Activated CD4-positive, alpha-beta memory T cell treated with anti-CD3 and anti-CD28 coated beads for 36 hours (primary cell): ENCODE measurements around the gene C1orf53. TPM values are rescaled to one million over a fixed set of nuclear protein-coding genes. Genes with fewer than 3 reads are reported as not detected.
"Not testable (repeated sequence)": the region's sequence is repeated elsewhere in the genome, so short reads cannot be mapped to it uniquely, and the experiment has no call there.

Experiments used
- CTCF ChIA-PET: fragments of 350-600 bp; sonication (Branson Sonifier 250); formaldehyde crosslinking; loops from one replicate; lab custom pipeline; 2021; ENCODE audit warnings: antibody characterized with exemption, inconsistent platforms; lab: Charles Lee
- POLR2A ChIA-PET: fragments of 350-600 bp; sonication (Branson Sonifier 250); formaldehyde crosslinking; loops from one replicate; lab custom pipeline; 2021; ENCODE audit warnings: antibody characterized with exemption; lab: Charles Lee
- DNase-seq: peaks from one replicate; pipeline ENCODE4 v3.0.0-alpha.2; 2020
- H3K27ac Mint-ChIP-seq: one replicate; pipeline ENCODE4 v1.8.0; 2021; ENCODE audit warnings: mixed read lengths
- H3K27me3 Mint-ChIP-seq: one replicate; pipeline ENCODE4 v1.8.0; 2021; ENCODE audit warnings: mixed read lengths
- H3K36me3 Mint-ChIP-seq: one replicate; pipeline ENCODE4 v1.8.0; 2021; ENCODE audit warnings: mixed read lengths
- H3K4me1 Mint-ChIP-seq: one replicate; pipeline ENCODE4 v1.8.0; 2021; ENCODE audit warnings: low read depth, mixed read lengths
- H3K4me3 Mint-ChIP-seq: one replicate; pipeline ENCODE4 v1.8.0; 2021; ENCODE audit warnings: mild to moderate bottlenecking, mixed read lengths
- H3K9me3 Mint-ChIP-seq: one replicate; pipeline ENCODE4 v1.8.0; 2021; ENCODE audit warnings: mixed read lengths
- intact Hi-C: fragments of 100-400 bp; cut with micrococcal nuclease; formaldehyde crosslinking; loops from one replicate; pipeline ENCODE4 v1.15.1; 2023
- total RNA-seq, 2 experiments: library from RNA; stranded (reverse); gene quantifications; one replicate each; pipeline ENCODE4 v1.2.3, GENCODE V29; 2021

C1orf53 gene
- total RNA-seq, result under 1 TPM; 0.40 to 0.58 TPM

GRCh38 chr1:197902454-197903195 lies at the start of gene C1orf53:
TSS of gene C1orf53 (plus strand) at chr1:197902630. CDS start at chr1:197902650, 20 bp downstream.
- POLR2A ChIA-PET, result interaction anchor here (0.9 to 1.7 kb wide), 4 partner anchors 14 to 127 kb away, joined by 4 to 6 read pairs (median 4); partner anchors contain the start of gene DENND1B
- peak within 1 kb of the TSS; percentile 50 for H3K27ac Mint-ChIP-seq
- H3K27me3 Mint-ChIP-seq, result peaks cover 41% of the 10 kb centered on the region
- DNase-seq, result peak; percentile 85
- peak within 1 kb of the TSS; percentile 77 for H3K4me3 Mint-ChIP-seq
- H3K9me3 Mint-ChIP-seq, result no peaks in the 10 kb centered on the region
- CTCF ChIA-PET, result interaction anchor here (0.6 to 1.6 kb wide), 9 partner anchors 8 to 287 kb away, joined by 3 to 8 read pairs (median 3); partner anchors contain the start of gene LHX9
- no peaks in the 10 kb centered on the region for H3K36me3 Mint-ChIP-seq
- intact Hi-C loops, result loop anchor here (1.0 to 10.0 kb wide), 4 partner anchors 14 to 782 kb away; no protein-coding TSS in a partner anchor
- H3K4me1 Mint-ChIP-seq, result peaks cover 9% of the 10 kb centered on the region

GRCh38 chr1:197855751-197856150 lies 46.7 kb upstream of the C1orf53 start:
- H3K36me3 Mint-ChIP-seq, DNase-seq, H3K27me3 Mint-ChIP-seq, CTCF ChIA-PET, POLR2A ChIA-PET, H3K9me3 Mint-ChIP-seq, H3K4me1 Mint-ChIP-seq, H3K4me3 Mint-ChIP-seq, intact Hi-C loops, H3K27ac Mint-ChIP-seq: not testable (repeated sequence)

GRCh38 chr1:197857477-197857876 lies 45.0 kb upstream of the C1orf53 start:
- H3K4me1 Mint-ChIP-seq, result no peaks in the 10 kb centered on the region
- no peak overlapping the region for H3K4me3 Mint-ChIP-seq
- H3K27me3 Mint-ChIP-seq, result no peaks in the 10 kb centered on the region
- H3K27ac Mint-ChIP-seq, result no peak overlapping the region
- H3K9me3 Mint-ChIP-seq, result no peaks in the 10 kb centered on the region
- intact Hi-C loops, result no loop called here
- H3K36me3 Mint-ChIP-seq, result no peaks in the 10 kb centered on the region
- DNase-seq, result no peak
- ChIA-PET CTCF (no interaction called here), POLR2A (no interaction called here)

- no peaks in the 10 kb centered on the region for H3K9me3 Mint-ChIP-seq
- H3K36me3 Mint-ChIP-seq, result no peaks in the 10 kb centered on the region
- intact Hi-C loops, result no loop called here
- ChIA-PET POLR2A (no interaction called here), CTCF (interaction anchor here (1.4 to 2.6 kb wide), 2 partner anchors 10 to 333 kb away, joined by 3 to 19 read pairs; no protein-coding TSS in a partner anchor)
- H3K4me3 Mint-ChIP-seq, result no peak overlapping the region
- no peak for DNase-seq
- no peaks in the 10 kb centered on the region for H3K27me3 Mint-ChIP-seq
- H3K27ac Mint-ChIP-seq, result no peak overlapping the region
- no peaks in the 10 kb centered on the region for H3K4me1 Mint-ChIP-seq
Measured at GRCh38 chr1:197859024-197859423, 43.4 kb upstream of the C1orf53 start.

GRCh38 chr1:197862221-197862620 lies 40.2 kb upstream of the C1orf53 start:
- intact Hi-C loops, result no loop called here
- Mint-ChIP-seq H3K36me3 (no peaks in the 10 kb centered on the region), H3K4me3 (no peak overlapping the region), H3K4me1 (no peaks in the 10 kb centered on the region), H3K9me3 (no peaks in the 10 kb centered on the region), H3K27me3 (no peaks in the 10 kb centered on the region), H3K27ac (no peak overlapping the region)
- ChIA-PET POLR2A (no interaction called here), CTCF (no interaction called here)
- DNase-seq, result no peak

- DNase-seq, result no peak
- intact Hi-C loops, result no loop called here
- no peaks in the 10 kb centered on the region for H3K9me3 Mint-ChIP-seq
- H3K27ac Mint-ChIP-seq, result no peak overlapping the region
- H3K4me1 Mint-ChIP-seq, result no peaks in the 10 kb centered on the region
- H3K4me3 Mint-ChIP-seq, result no peak overlapping the region
- no peaks in the 10 kb centered on the region for H3K27me3 Mint-ChIP-seq
- no peaks in the 10 kb centered on the region for H3K36me3 Mint-ChIP-seq
- CTCF ChIA-PET, result no interaction called here
- POLR2A ChIA-PET, result no interaction called here
Measured at GRCh38 chr1:197862671-197863070, 39.8 kb upstream of the C1orf53 start.

- CTCF ChIA-PET, result interaction anchor here (0.6 kb wide), 1 partner anchor 49 kb away, joined by 3 read pairs; no protein-coding TSS in a partner anchor
- POLR2A ChIA-PET, result no interaction called here
- Mint-ChIP-seq H3K9me3 (no peaks in the 10 kb centered on the region), H3K36me3 (no peaks in the 10 kb centered on the region), H3K4me1 (no peaks in the 10 kb centered on the region), H3K27ac (no peak overlapping the region), H3K27me3 (no peaks in the 10 kb centered on the region), H3K4me3 (no peak overlapping the region)
- intact Hi-C loops, result loop anchor here (5.0 kb wide), 2 partner anchors 89 to 174 kb away; partner anchors contain the start of gene DENND1B
- no peak for DNase-seq
Measured at GRCh38 chr1:197865809-197866208, 36.6 kb upstream of the C1orf53 start.

- POLR2A ChIA-PET, result interaction anchor here (0.6 kb wide), 1 partner anchor 251 kb away, joined by 3 read pairs; no protein-coding TSS in a partner anchor
- no peaks in the 10 kb centered on the region for H3K9me3 Mint-ChIP-seq
- DNase-seq, result peak; percentile 50
- no peak overlapping the region for H3K27ac Mint-ChIP-seq
- no peaks in the 10 kb centered on the region for H3K4me1 Mint-ChIP-seq
- no peaks in the 10 kb centered on the region for H3K36me3 Mint-ChIP-seq
- intact Hi-C loops, result loop anchor here (1.0 to 5.0 kb wide), 7 partner anchors 92 to 469 kb away; partner anchors contain the start of gene DENND1B
- CTCF ChIA-PET, result interaction anchor here (0.5 to 4.5 kb wide), 54 partner anchors 10 to 1595 kb away, joined by 3 to 146 read pairs (median 4); partner anchors contain the start of gene DENND1B
- H3K4me3 Mint-ChIP-seq, result no peak overlapping the region
- H3K27me3 Mint-ChIP-seq, result no peaks in the 10 kb centered on the region
Measured at GRCh38 chr1:197868751-197869489, 33.5 kb upstream of the C1orf53 start.

- Mint-ChIP-seq H3K9me3 (no peaks in the 10 kb centered on the region), H3K4me1 (no peaks in the 10 kb centered on the region), H3K27me3 (no peaks in the 10 kb centered on the region), H3K36me3 (no peaks in the 10 kb centered on the region), H3K27ac (no peak overlapping the region), H3K4me3 (no peak overlapping the region)
- intact Hi-C loops, result loop anchor here (1.0 to 5.0 kb wide), 7 partner anchors 92 to 469 kb away; partner anchors contain the start of gene DENND1B
- POLR2A ChIA-PET, result no interaction called here
- CTCF ChIA-PET, result interaction anchor here (0.5 to 4.5 kb wide), 52 partner anchors 10 to 1594 kb away, joined by 3 to 146 read pairs (median 4); partner anchors contain the start of gene DENND1B
- no peak for DNase-seq
Measured at GRCh38 chr1:197869490-197870077, 32.8 kb upstream of the C1orf53 start.

- no peak overlapping the region for H3K4me3 Mint-ChIP-seq
- H3K9me3 Mint-ChIP-seq, result peaks cover 15% of the 10 kb centered on the region
- no peak overlapping the region for H3K27ac Mint-ChIP-seq
- H3K36me3 Mint-ChIP-seq, result peaks cover 2% of the 10 kb centered on the region
- no peaks in the 10 kb centered on the region for H3K4me1 Mint-ChIP-seq
- peaks cover 11% of the 10 kb centered on the region for H3K27me3 Mint-ChIP-seq
- POLR2A ChIA-PET, result no interaction called here
- no peak for DNase-seq
- intact Hi-C loops, result no loop called here
- CTCF ChIA-PET, result no interaction called here
Measured at GRCh38 chr1:197876894-197877293, 25.5 kb upstream of the C1orf53 start.

GRCh38 chr1:197880385-197880784 lies 22.0 kb upstream of the C1orf53 start:
- peaks cover 31% of the 10 kb centered on the region for H3K27me3 Mint-ChIP-seq
- H3K27ac Mint-ChIP-seq, H3K4me1 Mint-ChIP-seq, CTCF ChIA-PET, intact Hi-C loops, POLR2A ChIA-PET, DNase-seq, H3K36me3 Mint-ChIP-seq, H3K4me3 Mint-ChIP-seq: not testable (repeated sequence)
- peaks cover 15% of the 10 kb centered on the region for H3K9me3 Mint-ChIP-seq
